Thyroid gland (tissue), 4 donors: Measurements from ENCODE around the gene EFHD1. TPM values are rescaled to one million over a fixed set of nuclear protein-coding genes. Genes with fewer than 3 reads are reported as not detected.

Experiments used
- DNase-seq, 2 donors: peaks; one replicate each; pipeline ENCODE4 v3.0.0-alpha.2; 2019
- H3K27ac ChIP-seq, 3 donors: fragments of 200-600 bp; sonication (generic); 1 replicate in 2 of 3; 2 replicates in 1 of 3; pipeline ENCODE4 v1.5.1; 2016 to 2019; ENCODE audit warnings: mild to moderate bottlenecking in 1 of 3, moderate library complexity in 1 of 3
- H3K27me3 ChIP-seq: fragments of 200-600 bp; sonication (generic); one replicate; pipeline ENCODE4 v1.5.1; 2019
- H3K36me3 ChIP-seq, 2 donors: fragments of 200-600 bp; sonication (generic); one replicate each; pipeline ENCODE4 v1.5.1; 2016 to 2019
- H3K4me1 ChIP-seq, 2 donors: fragments of 200-600 bp; sonication (generic); one replicate each; pipeline ENCODE4 v1.5.1; 2017 to 2019
- H3K4me3 ChIP-seq, 3 donors: fragments of 200-600 bp; sonication (generic); replicated peaks in 1 of 3; 1 replicate in 2 of 3; 2 replicates in 1 of 3; pipeline ENCODE4 v1.5.1; 2016; ENCODE audit warnings: mild to moderate bottlenecking in 1 of 3
- H3K9me3 ChIP-seq: fragments of 200-600 bp; sonication (generic); one replicate; pipeline ENCODE4 v1.5.1; 2017
- CTCF ChIP-seq, 6 experiments: fragments of 200-600 bp in 3 of 6; fragments of 450-650 bp in 3 of 6; sonication (generic) in 3 of 6; IDR thresholded peaks; one replicate each; pipeline ENCODE4 v1.5.1; 2016 to 2019; ENCODE audit warnings: antibody characterized with exemption in 6 of 6, mild to moderate bottlenecking in 2 of 6, inconsistent platforms in 1 of 6, moderate library complexity in 1 of 6
- POLR2A ChIP-seq, 2 donors: fragments of 450-650 bp; IDR thresholded peaks; one replicate each; pipeline ENCODE4 v1.6.1; 2017; ENCODE audit warnings: antibody characterized with exemption in 2 of 2, mild to moderate bottlenecking in 2 of 2, moderate library complexity in 1 of 2
- WGBS, 2 donors: methylation state at CpG; one replicate each; pipeline ENCODE4 v1.1.5; 2017; 5-methylcytosine and 5-hydroxymethylcytosine counted together
- intact Hi-C: fragments of 100-400 bp; cut with DNase I; formaldehyde crosslinking; loops from one replicate; pipeline ENCODE4 v1.15.1; 2023
- total RNA-seq, 4 donors: library from RNA; depleted of rRNA; stranded (reverse); fragments of >200 nt; gene quantifications; one replicate each; pipeline ENCODE4 v1.2.3, GENCODE V29; 2016

Gene EFHD1
- total RNA-seq, 4 donors from 2014 or later: 6.9 to 17.5 (median 14.8) TPM

GRCh38 chr2:232597362-232598079 lies 35.9 kb upstream of the EFHD1 start:
- Histone ChIP-seq H3K27me3 (no peaks in the 10 kb centered on the region), H3K27ac (no peak overlapping the region), H3K36me3 (no peaks in the 10 kb centered on the region), H3K9me3 (no peaks in the 10 kb centered on the region), H3K4me1 (peaks cover 0 to 3% of the 10 kb centered on the region in 2 donors), H3K4me3 (no peak overlapping the region)
- 87 to 97% methylated on average over 7 of the region's 7 CpGs for WGBS, 2 donors
- no peak for DNase-seq
- TF ChIP-seq POLR2A (IDR thresholded peaks at IDR 0.05) (no peak), CTCF (IDR thresholded peaks at IDR 0.05) (no peak)
- intact Hi-C loops: no loop called here

GRCh38 chr2:232598293-232598692 lies 35.1 kb upstream of the EFHD1 start:
- Histone ChIP-seq H3K4me3 (no peak overlapping the region), H3K27ac (no peak overlapping the region), H3K27me3 (no peaks in the 10 kb centered on the region), H3K36me3 (no peaks in the 10 kb centered on the region), H3K4me1 (peaks cover 0 to under 1% of the 10 kb centered on the region in 2 donors), H3K9me3 (no peaks in the 10 kb centered on the region)
- TF ChIP-seq POLR2A (IDR thresholded peaks at IDR 0.05) (no peak), CTCF (IDR thresholded peaks at IDR 0.05) (no peak)
- WGBS, 2 donors: 88 to 92% methylated on average over 3 to 4 of the region's 4 CpGs
- intact Hi-C loops: no loop called here
- no peak for DNase-seq

- TF ChIP-seq POLR2A (IDR thresholded peaks at IDR 0.05): no peak
- TF ChIP-seq CTCF (IDR thresholded peaks at IDR 0.05): no peak
- no peaks in the 10 kb centered on the region for H3K27me3 ChIP-seq
- no peaks in the 10 kb centered on the region for H3K36me3 ChIP-seq
- no peak overlapping the region for H3K27ac ChIP-seq
- 81 to 89% methylated on average over 13 to 17 of the region's 17 CpGs for WGBS, 2 donors
- no peaks in the 10 kb centered on the region for H3K4me1 ChIP-seq
- H3K4me3 ChIP-seq: no peak overlapping the region
- no peak for DNase-seq
- intact Hi-C loops: loop anchor here (10.0 kb wide), 1 partner anchor 645 kb away; no protein-coding TSS in a partner anchor
- no peaks in the 10 kb centered on the region for H3K9me3 ChIP-seq
Measured at GRCh38 chr2:232600053-232600773, 33.2 kb upstream of the EFHD1 start.

GRCh38 chr2:232603283-232603682 lies 30.1 kb upstream of the EFHD1 start:
- Histone ChIP-seq H3K4me1 (no peaks in the 10 kb centered on the region), H3K9me3 (no peaks in the 10 kb centered on the region), H3K4me3 (no peak overlapping the region), H3K27me3 (no peaks in the 10 kb centered on the region), H3K36me3 (no peaks in the 10 kb centered on the region), H3K27ac (no peak overlapping the region)
- intact Hi-C loops: loop anchor here (10.0 kb wide), 1 partner anchor 642 kb away; no protein-coding TSS in a partner anchor
- 67 to 83% methylated on average over 3 of the region's 3 CpGs for WGBS, 2 donors
- TF ChIP-seq POLR2A (IDR thresholded peaks at IDR 0.05): no peak
- no peak for TF ChIP-seq CTCF (IDR thresholded peaks at IDR 0.05)
- DNase-seq: no peak

- Histone ChIP-seq H3K36me3 (no peaks in the 10 kb centered on the region), H3K9me3 (no peaks in the 10 kb centered on the region), H3K4me3 (no peak overlapping the region), H3K4me1 (no peaks in the 10 kb centered on the region), H3K27me3 (no peaks in the 10 kb centered on the region), H3K27ac (no peak overlapping the region)
- intact Hi-C loops: loop anchor here (10.0 kb wide), 1 partner anchor 640 kb away; no protein-coding TSS in a partner anchor
- TF ChIP-seq POLR2A (IDR thresholded peaks at IDR 0.05): no peak
- no peak for TF ChIP-seq CTCF (IDR thresholded peaks at IDR 0.05)
- DNase-seq: no peak
- 84 to 99% methylated on average over 10 of the region's 10 CpGs for WGBS, 2 donors
Measured at GRCh38 chr2:232604535-232604934, 28.9 kb upstream of the EFHD1 start.
